NB4 (cell line): Measurements from ENCODE around the gene FAM241A.

Experiments used
- POLR2A ChIP-seq: IDR thresholded peaks from 2 replicates; pipeline ENCODE4 v1.6.1; 2011; ENCODE audit warnings: mild to moderate bottlenecking; ENCODE audit not compliant: insufficient read length; ENCODE audit errors: extremely low read depth
- TF ChIP-seq, protein P1 (sequence below): IDR thresholded peaks from one replicate; pipeline ENCODE4 v1.5.1; 2012; ENCODE audit warnings: low read depth, low read length
- TF ChIP-seq, protein P2 (sequence below): IDR thresholded peaks from 2 replicates; pipeline ENCODE4 v1.6.1; 2011; ENCODE audit warnings: low read depth, low read length

DNA sequence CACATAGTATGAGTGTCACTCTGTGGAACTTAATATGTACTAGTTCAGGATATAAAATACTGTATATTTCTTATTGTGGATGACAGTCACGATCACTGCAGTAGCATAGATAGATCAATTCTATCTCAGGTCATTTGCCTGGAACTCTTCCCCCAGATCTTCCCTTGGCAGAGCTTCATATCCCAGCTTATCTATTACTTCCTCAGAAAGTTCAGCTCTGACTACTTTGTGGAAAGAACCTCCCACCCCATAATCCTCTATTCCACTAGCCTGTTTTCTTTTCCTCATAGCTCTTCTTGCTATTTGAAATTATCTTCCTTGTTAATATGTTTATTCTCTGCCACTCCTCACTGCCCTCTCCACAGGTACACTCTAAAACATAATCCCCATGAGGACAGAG lies 10.9 kb downstream of the FAM241A start:
- TF ChIP-seq, protein P1, sequence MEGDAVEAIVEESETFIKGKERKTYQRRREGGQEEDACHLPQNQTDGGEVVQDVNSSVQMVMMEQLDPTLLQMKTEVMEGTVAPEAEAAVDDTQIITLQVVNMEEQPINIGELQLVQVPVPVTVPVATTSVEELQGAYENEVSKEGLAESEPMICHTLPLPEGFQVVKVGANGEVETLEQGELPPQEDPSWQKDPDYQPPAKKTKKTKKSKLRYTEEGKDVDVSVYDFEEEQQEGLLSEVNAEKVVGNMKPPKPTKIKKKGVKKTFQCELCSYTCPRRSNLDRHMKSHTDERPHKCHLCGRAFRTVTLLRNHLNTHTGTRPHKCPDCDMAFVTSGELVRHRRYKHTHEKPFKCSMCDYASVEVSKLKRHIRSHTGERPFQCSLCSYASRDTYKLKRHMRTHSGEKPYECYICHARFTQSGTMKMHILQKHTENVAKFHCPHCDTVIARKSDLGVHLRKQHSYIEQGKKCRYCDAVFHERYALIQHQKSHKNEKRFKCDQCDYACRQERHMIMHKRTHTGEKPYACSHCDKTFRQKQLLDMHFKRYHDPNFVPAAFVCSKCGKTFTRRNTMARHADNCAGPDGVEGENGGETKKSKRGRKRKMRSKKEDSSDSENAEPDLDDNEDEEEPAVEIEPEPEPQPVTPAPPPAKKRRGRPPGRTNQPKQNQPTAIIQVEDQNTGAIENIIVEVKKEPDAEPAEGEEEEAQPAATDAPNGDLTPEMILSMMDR = no peak
- TF ChIP-seq POLR2A = no peak
- TF ChIP-seq, protein P2, sequence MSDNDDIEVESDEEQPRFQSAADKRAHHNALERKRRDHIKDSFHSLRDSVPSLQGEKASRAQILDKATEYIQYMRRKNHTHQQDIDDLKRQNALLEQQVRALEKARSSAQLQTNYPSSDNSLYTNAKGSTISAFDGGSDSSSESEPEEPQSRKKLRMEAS = no peak
